Embryonic facial prominence (tissue), 1 donor: Measurements from ENCODE around the gene C13orf46.

Source experiments
- DNase-seq: peaks from one replicate; pipeline ENCODE4 v3.0.0-alpha.2; 2016; ENCODE audit errors: extremely low spot score

C13orf46 gene

DNA sequence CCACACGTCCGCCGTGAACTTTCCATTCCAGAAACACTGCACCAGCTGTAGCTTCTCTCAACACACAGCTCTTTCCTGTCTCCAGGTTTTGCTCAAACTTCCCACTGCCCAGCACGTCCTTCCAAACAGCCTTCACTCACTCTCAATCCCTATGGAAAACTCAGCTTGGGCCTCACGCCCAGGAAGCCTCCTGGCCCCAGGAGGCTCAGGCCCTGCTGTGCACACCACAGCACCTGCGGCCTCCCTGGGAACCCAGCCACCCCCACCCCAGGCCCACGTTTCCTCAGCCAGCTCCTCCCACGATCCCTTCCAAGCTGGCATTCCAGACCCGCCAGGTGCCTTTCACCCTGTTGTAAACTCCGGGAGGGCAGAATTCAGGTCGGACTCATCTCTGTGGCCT lies 35.2 kb downstream of the C13orf46 start:
- no peak for DNase-seq

DNA sequence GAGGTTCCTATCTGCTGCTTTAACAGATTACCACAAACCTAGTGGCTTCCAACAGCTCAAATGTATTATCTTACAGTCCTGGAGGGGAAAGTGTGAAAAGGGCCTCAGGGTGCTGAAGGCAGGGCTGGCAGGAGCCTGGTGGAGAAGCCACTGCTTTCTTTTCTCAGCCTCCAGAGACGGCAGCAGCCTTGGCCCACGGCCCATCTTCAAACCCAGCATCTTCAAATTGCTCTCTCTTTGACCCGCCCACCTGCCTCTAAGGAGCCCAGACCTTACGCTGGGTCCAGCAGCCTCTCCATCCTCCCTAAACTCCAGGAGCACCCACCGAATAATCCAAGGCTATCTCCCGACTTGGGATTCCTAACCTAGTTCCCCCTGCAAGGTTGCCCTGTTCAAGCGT lies 35.6 kb downstream of the C13orf46 start:
- DNase-seq, result no peak

DNA sequence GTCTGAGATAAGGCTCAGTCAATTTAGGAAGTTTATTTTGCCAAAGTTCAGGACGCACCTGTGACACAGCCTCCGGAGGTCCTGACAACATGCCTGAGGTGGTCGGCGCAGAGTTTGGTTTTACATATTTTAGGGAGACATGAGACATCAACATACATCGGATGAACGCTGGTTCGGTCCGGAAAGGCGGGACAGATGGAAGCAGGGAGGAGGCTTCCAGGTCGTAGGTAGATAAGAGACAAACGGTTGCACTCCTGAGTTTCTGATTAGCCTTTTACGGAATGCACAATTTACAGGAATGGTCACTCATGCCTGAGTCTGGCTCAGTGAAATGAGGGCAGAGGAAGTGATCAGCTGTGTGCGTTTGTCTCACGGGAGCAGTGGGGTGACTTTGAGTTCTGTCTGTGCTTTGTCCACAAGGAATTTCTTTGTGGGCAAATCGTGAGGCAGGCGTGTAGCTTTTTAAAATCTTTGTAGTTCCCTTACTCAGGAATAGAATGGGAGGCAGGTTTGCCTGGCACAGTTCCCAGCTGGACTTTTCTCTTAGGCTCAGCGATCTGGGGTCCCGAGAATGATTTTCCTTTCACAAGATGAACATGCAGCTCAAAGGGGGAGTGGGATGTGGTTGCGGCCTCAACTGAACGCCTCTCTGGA lies 36.2 kb downstream of the C13orf46 start:
- DNase-seq, result no peak

DNA sequence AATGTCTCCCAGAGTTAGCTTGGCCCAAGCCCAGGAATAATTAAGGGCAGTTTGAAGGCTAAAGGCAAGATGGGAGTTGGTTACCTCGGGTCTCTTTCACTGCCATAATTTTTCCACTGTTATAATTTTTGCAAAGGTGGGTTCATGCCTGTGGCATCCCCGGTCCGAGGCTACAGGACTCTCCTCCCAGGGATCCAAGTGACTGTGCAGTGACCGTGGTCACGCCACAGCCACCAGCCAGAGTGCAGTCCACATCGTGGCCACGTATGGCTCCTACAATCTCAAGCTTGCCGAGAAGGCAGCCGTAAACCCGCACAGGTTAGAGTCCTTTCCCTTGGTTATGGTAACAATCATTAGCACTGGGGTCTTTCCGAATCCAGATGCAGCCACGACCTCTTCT lies 36.8 kb downstream of the C13orf46 start:
- DNase-seq, result no peak

DNA sequence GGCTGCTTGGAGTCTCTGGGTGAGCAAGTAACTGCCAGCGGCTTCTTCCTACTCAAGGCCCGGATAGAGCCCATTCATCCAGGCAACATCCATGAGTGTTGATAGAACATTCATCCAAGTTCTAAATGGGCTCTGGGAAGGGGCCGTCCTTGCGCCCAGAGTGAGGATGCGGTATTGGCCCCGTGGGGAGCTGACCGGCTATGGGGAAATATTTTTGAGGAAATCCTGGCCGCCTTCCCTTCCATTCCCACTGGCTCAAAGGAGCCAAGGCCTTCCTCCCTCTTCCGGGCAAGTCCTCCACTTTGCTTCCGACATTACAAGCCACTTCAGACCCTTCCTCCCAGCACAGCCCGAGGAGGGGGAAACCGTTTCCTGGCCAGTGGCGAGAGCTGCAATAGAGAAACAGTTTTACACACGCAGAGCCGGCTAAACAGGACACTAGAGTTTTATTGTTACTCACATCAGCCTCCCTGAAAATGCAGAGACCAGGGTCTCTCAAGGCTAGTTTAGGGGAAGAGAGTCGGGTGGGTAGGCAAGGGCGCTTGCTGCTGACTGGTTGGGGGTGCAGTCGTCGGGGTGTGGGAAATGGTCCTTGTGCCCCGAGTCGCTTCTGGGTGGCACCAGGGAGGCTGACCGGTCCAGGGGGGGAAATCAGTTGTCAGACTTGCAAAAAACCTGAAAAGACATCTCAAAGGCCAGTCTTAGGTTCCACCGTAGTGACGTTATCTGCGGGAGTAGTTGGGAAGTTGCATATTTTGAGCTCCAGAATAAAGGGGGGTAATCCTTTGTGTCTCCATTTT lies 37.5 kb downstream of the C13orf46 start:
- DNase-seq, result no peak

DNA sequence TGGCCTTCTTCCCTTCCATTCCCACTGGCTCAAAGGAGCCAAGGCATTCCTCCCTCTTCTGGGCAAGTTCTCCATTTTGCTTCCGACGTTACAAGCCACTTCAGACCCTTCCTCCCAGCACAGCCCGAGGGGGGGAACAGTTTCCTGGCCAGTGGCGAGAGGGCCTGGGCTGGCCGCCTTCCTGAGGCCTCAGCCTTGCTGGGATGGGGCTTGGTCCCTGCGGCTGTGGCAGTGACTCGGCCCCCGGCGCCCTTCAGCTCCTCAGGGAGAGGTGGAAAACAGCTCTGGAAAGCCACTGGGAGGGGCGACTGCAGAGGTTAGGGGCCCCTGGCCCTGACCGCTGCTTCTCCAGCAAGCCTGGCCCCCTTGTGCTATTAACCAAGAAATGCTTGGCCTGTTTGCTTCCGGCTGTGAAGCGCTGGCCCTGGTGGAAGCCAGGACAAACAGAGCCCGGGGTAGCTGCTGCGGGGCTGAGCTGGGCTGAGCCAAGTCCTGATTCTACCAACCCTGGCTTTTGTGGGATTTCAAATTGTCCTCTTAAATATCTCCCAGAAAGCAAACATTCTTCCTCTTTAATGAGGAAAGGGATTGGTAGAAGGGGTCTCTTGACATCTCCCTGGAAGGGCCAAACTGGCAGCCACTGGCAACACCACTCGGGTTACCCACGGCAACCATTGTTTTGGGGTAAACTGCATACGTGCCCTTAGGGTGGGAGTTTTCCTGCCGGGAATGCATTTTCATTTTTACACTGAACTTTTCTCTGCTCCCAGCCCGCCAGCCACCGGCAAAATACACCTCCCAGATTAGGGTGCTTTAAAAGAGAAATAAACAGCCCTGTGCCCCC lies 38.7 kb downstream of the C13orf46 start:
- DNase-seq, result peak; percentile 13

DNA sequence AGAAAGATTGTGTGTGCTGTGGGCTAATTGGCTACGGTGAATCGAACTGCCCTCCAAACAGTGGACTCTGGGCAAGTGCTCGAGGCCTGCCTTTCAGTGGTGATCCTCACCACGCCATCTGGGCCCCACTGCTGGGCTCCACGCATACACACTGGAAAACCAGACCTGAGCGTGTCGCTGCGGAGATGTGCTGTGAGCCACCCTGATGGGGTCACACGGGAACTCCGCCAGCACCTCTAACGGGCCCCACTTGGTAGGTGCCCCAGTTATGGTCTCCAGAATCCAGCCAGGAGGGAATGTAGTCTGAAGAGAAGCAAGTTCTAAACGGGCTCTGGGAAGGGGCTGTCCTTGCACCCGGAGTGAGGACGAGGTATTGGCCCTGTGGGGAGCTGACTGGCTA lies 39.3 kb downstream of the C13orf46 start:
- DNase-seq, result no peak

DNA sequence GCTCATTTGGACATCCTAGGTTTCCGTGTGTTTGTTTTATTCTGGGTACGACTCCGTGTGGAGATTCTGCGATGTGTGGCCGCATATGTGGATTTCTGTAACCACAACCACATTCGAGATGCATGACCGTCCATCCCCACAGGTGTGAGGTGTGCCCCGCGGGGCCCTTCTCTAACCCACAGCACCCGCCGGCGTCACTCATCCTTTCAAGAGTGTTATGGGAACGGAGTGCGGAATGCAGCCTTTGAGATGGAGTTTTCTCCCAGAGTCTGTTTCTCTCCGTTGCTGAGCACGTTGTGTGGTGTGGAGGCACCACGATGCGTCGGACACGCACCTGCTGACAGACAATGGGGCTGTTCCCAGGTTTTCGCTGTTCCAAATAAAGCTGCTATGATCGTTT lies 40.0 kb downstream of the C13orf46 start:
- no peak for DNase-seq

DNA sequence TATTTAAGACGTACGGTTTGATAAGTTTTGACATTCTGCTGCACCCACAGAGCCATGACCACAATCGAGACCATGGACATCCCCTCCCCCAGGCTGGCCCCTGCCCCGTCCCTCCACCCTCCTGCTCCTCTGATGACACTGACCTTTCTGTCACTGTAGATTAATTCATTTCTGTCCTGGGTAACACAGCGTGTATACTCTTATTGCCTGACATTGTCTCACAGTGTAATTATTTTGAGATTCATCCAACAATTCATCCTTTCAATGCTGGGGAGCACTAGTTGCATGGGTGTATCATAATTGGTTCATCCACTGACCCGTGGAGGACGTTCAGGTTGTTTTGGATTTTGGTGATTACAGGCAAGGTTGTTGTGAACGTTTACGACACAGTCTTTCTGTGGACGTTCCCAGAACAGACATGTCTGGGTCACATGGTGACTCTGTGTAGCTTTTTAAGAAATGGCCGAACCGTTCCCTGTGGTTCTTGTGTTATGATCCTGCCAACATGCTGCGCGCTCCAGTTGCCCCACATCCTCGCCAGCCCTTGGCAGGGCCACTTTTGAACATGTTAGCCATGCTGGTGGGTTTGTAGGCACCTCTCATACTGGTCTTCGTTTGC lies 41.9 kb downstream of the C13orf46 start:
- no peak for DNase-seq

DNA sequence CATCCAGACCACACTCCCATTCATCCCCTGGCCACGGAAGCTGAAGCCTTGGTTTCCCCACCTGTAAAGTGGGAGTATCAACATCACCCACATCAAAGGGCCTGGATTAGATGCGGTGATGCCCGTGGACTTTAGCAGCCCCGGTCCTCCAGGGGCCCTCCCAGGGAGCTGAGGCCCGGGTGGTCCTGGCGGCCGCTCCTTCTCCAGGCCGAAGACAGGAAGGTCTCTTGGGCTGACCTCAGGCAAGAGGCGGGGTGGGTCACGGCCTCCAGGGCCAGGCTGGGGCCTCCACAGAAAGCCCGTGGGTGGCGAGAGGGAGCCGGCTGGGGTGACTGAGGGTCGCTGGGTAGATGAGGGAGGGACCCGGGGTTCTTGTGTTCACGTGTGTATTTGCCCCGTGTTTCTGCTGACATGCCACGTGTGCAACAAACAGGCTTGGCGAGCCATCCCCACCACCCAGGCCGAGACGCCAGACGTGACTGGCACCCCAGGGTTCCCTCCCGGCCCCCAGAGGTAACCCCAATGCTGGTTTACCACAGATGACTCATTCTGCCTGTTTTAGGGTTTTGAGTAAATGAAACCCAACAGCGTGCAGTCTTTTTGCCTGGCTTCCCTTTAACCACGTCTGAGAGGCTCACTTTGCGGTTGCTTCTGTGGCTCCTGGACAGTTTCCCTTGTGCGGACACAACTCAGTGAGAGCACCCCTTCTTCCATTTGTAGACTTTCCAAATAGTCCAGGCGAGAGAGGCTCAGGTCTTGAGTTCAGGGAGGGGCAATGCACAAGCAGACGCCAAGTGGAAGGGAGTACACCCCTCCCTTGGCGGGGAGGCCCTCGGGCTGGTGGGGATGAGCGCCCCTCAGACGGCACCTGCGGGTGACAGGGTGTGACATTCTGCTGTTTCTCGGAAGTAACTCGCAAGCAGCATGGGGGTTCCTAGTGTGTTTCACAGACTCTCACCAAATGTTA lies 42.9 kb downstream of the C13orf46 start:
- DNase-seq, result no peak

DNA sequence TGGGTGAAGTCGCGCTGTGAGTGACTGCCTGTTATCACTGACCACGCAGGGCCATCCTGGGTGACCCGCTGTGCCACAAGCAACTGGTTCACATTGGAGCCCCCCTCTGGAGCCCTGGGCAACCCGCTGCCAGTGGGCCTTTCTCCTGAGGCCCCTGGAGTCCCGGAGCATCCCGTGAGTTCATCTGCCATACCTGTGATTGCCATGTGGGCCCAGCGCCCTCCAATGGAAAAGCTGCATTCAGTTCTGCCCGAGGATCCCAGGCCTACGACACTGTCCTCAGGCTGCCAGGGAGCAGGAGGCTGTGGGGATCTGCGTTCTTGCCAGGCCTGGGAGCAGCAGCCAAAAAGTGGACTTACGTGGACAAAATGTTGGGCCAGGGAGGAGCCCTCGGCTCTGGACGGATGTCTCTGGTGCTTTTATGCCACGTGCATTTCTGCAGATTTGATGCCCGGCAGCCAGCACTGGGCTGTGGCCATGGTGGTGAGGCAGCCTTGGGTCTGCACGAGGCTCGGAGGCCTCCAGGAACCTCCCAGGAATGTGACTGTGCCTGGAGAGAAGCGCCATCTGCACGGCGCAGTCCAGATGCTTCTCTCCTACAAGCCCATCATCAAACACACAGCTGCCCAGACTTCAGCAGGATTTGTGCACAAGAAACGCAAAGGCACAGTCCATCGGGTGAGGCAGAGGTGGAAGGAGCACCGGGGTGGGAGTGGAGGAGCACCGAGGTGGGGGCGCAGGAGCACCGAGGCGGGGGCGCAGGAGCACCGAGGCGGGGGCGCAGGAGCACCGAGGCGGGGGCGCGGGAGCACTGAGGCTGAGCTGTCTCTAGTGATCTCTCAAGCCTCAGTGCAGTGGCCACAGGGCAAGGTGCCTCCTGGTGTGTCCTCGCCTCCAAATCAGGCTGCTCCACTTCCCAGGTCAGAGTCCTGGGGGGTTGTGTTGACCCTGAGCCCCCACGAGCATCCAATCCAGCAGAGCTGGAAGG lies 44.0 kb downstream of the C13orf46 start:
- no peak for DNase-seq

DNA sequence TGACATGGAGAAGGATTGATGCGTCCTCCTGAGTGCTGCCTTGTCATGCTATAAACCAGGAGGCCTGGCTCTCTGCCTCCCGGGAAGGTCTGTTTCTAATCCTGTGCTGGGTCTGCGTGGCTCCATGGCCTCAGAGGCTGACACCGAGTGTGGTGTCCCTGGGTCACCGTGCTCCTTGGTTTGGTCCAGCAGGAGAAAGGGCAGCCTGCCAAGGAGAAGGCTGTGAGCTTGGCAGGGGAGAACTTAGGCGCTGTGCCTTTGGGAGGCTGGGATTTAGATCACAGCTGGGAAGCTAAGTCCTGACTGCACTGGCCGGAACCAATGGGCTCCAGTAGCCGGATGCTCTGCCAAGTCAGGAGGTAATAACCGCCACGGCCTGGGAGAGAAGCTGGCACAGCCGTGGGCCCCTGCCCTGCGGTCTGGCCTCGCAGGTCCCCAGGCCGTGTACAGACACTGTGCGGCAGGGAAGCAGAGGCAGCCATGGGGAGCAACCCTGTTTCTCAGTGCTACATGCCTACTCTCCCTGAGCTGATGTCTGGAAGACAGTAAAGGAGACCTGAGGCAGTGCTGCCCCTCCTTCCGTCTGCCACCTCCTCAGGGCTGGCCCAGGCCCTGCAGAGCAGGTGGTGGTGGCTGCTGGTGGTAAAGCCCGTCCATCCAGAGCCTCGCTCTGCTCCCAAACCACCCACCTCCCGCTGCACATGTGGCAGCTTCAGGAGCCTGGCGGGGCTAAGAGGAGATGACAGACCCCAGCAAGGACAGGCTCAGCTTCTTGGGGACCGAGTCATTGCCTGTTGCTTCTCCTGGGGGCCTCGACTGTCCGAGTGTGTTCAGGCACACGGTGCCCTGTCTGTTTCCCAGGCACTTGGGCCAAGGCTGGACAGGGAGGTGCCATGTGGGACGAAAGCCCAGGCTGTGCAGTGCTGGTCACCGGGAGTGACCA lies 44.9 kb downstream of the C13orf46 start:
- no peak for DNase-seq

DNA sequence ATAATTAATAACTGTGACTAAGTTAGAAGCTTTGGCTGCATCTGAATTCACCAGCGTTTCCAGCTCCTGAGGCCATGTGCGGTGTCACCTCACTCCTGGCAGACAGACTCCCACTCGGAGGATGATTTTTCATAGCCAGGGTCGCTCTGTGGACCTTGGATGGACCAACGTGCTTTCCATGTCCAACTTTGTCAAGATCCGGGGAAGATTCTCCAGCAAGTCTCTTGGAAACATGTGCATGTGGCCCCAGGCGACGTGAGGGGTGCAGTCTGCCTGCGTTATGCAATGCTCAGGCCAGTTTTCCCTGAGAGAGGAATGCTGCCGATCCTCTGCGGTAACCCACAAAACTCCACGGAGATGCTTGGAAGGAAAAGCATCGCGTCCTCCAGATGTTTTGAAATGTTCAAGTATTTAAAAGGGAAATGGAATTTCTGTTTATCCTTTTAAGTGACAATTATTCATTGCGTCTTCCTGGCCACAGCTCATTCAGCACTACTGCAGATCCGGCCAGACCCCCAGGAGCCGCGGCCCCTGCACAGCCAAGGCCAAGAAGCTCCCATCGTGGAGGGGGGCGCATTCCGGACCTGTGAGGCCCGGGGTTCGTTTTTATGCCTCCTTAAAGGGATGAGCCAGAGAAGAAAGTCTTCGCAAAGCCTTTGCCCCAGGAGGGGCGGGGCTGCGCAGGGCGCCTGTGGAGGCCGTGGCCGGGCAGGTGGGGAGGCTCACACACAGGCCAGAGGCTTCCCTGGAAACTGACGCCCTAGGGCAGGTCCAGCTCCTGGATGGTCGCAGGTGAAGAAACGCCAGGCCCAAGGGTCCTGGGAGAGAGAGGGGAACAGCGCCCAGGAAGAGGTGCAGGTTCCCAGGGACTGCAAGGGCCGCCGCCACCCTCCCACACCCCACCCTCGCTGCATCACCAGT lies 46.0 kb downstream of the C13orf46 start:
- peak; percentile 45 for DNase-seq

DNA sequence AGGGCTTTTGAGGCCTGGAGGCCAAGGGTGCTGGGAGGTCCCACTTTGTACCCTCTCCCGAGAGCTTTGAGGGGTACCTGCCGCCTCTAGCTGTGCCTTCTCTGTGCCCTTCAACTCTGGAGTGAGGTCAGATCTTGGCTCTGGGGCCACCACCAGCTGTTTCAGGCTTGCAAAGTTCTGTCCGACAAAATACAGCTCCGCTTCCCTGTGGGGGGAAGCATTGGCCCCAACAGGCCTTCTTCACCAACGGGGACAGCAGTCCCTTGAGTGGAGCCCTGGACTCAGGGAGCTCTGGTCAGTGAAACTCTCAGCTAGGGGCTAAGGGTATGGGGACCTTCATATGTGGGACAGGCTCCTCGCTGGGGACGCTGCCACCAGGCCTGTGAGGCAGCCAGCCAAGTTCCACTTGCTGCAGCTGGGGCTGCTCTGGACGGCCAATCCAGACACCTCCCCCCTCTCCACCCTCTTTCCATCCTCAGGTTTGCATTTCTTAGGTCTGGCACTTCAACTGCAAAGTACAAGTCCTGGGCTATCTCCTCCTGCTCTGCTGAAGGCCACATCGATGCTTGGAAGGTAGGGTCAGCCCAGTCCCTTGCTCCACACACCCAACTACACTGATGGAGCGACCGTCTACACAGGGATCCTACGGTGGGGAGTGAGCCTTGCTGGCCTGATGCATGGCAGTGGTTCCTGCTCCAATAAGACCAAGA lies 46.8 kb downstream of the C13orf46 start:
- DNase-seq, result no peak

DNA sequence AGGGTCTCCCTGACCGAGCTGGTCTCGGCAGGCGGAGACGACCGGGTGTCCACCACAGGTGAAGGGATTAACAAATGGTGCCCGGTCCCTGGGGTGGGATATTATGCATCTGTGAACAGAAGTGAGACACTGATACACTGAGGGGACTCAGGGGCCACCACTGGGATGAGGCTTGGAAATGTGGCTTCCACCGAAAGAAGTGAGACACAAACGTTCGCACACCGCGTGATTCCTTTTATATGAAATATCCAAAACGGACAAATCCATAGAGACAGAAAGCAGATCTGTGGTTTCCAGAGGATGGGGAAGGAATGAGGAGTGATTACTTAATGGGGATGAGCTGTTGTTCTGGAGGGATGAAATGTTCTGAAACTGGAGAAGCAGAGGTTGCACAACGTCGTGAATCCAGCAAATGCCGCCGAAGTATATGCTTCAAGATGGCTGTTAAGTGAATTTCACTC lies 47.5 kb downstream of the C13orf46 start:
- no peak for DNase-seq

DNA sequence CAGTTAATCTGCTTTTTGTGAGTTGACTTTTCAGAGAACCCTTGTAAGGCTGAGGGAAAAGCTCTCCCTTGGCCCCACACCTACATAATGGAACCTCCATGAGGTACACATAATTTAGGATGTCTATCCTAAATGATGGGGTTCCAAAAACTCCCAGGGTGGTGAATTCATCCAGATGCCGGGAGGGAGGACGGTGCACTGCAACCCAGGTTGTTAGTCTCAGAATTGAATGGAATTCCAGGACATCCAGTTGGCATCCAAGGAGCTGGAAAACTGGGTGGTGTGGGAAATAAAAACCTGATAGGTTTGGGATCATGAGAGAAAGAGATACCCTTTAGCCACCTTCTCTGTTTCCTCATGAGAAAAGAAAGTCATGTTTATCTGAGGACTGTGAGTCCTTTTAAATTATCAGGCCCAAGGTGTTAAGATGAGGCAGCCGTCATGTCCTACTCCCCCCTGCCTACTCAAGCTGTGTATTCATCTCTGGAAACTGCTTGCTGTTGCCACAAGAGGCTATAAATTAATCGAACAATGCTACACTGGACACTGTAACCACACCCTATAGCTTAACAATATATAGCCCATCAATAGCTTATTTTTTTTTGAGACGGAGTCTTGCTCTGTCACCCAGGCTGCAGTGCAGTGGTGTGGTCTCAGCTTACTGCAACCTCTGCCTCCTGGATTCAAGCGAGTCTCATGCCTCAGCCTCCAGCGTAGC lies 49.5 kb downstream of the C13orf46 start:
- no peak for DNase-seq
